Retinal pigment epithelial cell (primary cell): ENCODE data around the gene YTHDC2.

Source experiments
- DNase-seq: peaks from one replicate; pipeline ENCODE4 v3.0.0-alpha.2; 2010; ENCODE audit warnings: low read depth
- H3K4me3 ChIP-seq: 2 replicates; pipeline ENCODE4 v1.5.1; 2011; ENCODE audit warnings: mild to moderate bottlenecking, low read length, control low read depth, moderate library complexity
- CTCF ChIP-seq: conservative IDR thresholded peaks from 2 replicates; pipeline ENCODE4 v1.5.1; 2011; ENCODE audit warnings: low read depth, low read length, control low read depth, inconsistent platforms

Gene YTHDC2

GRCh38 chr5:113513384-113514288, at the start of gene YTHDC2:
YTHDC2 (plus strand) TSS chr5:113513694; CDS start chr5:113513896, 202 bp downstream.
- DNase-seq: peak; percentile 37
- TF ChIP-seq CTCF: peak; percentile 33
- H3K4me3 ChIP-seq: peak within 1 kb of the TSS; percentile 80

- no peak overlapping the region for H3K4me3 ChIP-seq
- no peak for DNase-seq
- TF ChIP-seq CTCF: no peak
Observed at GRCh38 chr5:113474100-113474728, 39.3 kb upstream of the YTHDC2 start.

- TF ChIP-seq CTCF: no peak
- no peak overlapping the region for H3K4me3 ChIP-seq
- no peak for DNase-seq
Observed at GRCh38 chr5:113478691-113479090, 34.8 kb upstream of the YTHDC2 start.

GRCh38 chr5:113480243-113480642, 33.3 kb upstream of the YTHDC2 start:
- H3K4me3 ChIP-seq: no peak overlapping the region
- no peak for TF ChIP-seq CTCF
- DNase-seq: no peak

GRCh38 chr5:113487416-113487780, 26.1 kb upstream of the YTHDC2 start:
- no peak for DNase-seq
- peak overlapping the region; percentile 63 for H3K4me3 ChIP-seq
- no peak for TF ChIP-seq CTCF

- peak within 1 kb of the TSS; percentile 63 for H3K4me3 ChIP-seq
- peak; percentile 54 for DNase-seq
- no peak for TF ChIP-seq CTCF
Observed at GRCh38 chr5:113487781-113488644, 25.5 kb upstream of the YTHDC2 start, which contains the start of gene MCC. MCC (minus strand) TSS chr5:113488453.
